ENCODE data around the gene UBE2E3.

The UBE2E3 gene

GRCh38 chr2:180938451-180938850 lies 42.0 kb upstream of the UBE2E3 start:
- Histone ChIP-seq H3K36me3 (ENCODE audit: control insufficient read depth, insufficient read depth, low read length) (no peaks in the 10 kb centered on the region), H2AFZ (no peak overlapping the region), H3K9ac (no peak overlapping the region), H3K4me1 (no peaks in the 10 kb centered on the region), H3K4me3 (ENCODE audit: low read depth, low read length) (no peak overlapping the region), H3K9me3 (ENCODE audit: control insufficient read depth, low read length) (no peaks in the 10 kb centered on the region), H3K27me3 (ENCODE audit: control insufficient read depth, insufficient read depth, low read length) (no peaks in the 10 kb centered on the region), H3K27ac (no peak overlapping the region), H3K79me2 (no peaks in the 10 kb centered on the region), H3K4me2 (ENCODE audit: low read length) (no peak overlapping the region)
- no peak for TF ChIP-seq CTCF (IDR thresholded peaks at IDR 0.05)

GRCh38 chr2:180943275-180943674 lies 37.1 kb upstream of the UBE2E3 start:
- Histone ChIP-seq H3K27ac (no peak overlapping the region), H3K4me2 (ENCODE audit: low read length) (no peak overlapping the region), H3K36me3 (ENCODE audit: control insufficient read depth, insufficient read depth, low read length) (no peaks in the 10 kb centered on the region), H3K27me3 (ENCODE audit: control insufficient read depth, insufficient read depth, low read length) (no peaks in the 10 kb centered on the region), H2AFZ (no peak overlapping the region), H3K9ac (no peak overlapping the region), H3K4me1 (no peaks in the 10 kb centered on the region), H3K4me3 (ENCODE audit: low read depth, low read length) (no peak overlapping the region), H3K79me2 (no peaks in the 10 kb centered on the region), H3K9me3 (ENCODE audit: control insufficient read depth, low read length) (no peaks in the 10 kb centered on the region)
- TF ChIP-seq CTCF (IDR thresholded peaks at IDR 0.05) = no peak

GRCh38 chr2:180944372-180944771 lies 36.0 kb upstream of the UBE2E3 start:
- no peak for TF ChIP-seq CTCF (IDR thresholded peaks at IDR 0.05)
- Histone ChIP-seq H3K4me1 (no peaks in the 10 kb centered on the region), H3K79me2 (no peaks in the 10 kb centered on the region), H3K9me3 (ENCODE audit: control insufficient read depth, low read length) (no peaks in the 10 kb centered on the region), H2AFZ (no peak overlapping the region), H3K4me2 (ENCODE audit: low read length) (no peak overlapping the region), H3K27me3 (ENCODE audit: control insufficient read depth, insufficient read depth, low read length) (no peaks in the 10 kb centered on the region), H3K9ac (no peak overlapping the region), H3K27ac (no peak overlapping the region), H3K36me3 (ENCODE audit: control insufficient read depth, insufficient read depth, low read length) (no peaks in the 10 kb centered on the region), H3K4me3 (ENCODE audit: low read depth, low read length) (no peak overlapping the region)

GRCh38 chr2:180947208-180947689 lies 33.2 kb upstream of the UBE2E3 start:
- Histone ChIP-seq H3K27me3 (ENCODE audit: control insufficient read depth, insufficient read depth, low read length) (no peaks in the 10 kb centered on the region), H3K36me3 (ENCODE audit: control insufficient read depth, insufficient read depth, low read length) (no peaks in the 10 kb centered on the region)

More at GRCh38 chr2:180947208-180947689, 33.2 kb upstream of the UBE2E3 start:
- H2AFZ ChIP-seq = no peak overlapping the region
- no peaks in the 10 kb centered on the region for H3K4me1 ChIP-seq
- no peak overlapping the region for H3K4me2 ChIP-seq (ENCODE audit: low read length)
- no peak overlapping the region for H3K27ac ChIP-seq
- H3K4me3 ChIP-seq (ENCODE audit: low read depth, low read length) = no peak overlapping the region
- TF ChIP-seq CTCF (IDR thresholded peaks at IDR 0.05) = no peak
- H3K79me2 ChIP-seq = no peaks in the 10 kb centered on the region
- no peak overlapping the region for H3K9ac ChIP-seq
- H3K9me3 ChIP-seq (ENCODE audit: control insufficient read depth, low read length) = no peaks in the 10 kb centered on the region
